GM12864 (cell line): Measurements from ENCODE around the gene LRBA.

Source experiments
- DNase-seq: peaks from one replicate; pipeline ENCODE4 v3.0.0-alpha.2; 2011; ENCODE audit warnings: low read depth
- H3K4me3 ChIP-seq: 2 replicates; pipeline ENCODE4 v1.5.1; 2011; ENCODE audit warnings: mild to moderate bottlenecking, low read depth, low read length, control low read depth
- TF ChIP-seq, protein P1 (sequence below): IDR thresholded peaks from 2 replicates; pipeline ENCODE4 v1.5.1; 2011; ENCODE audit warnings: low read depth, mild to moderate bottlenecking, moderate library complexity, low read length, control low read depth, inconsistent platforms; ENCODE audit errors: missing control alignments

Gene LRBA

GRCh38 chr4:150948074-150948473 is 67.0 kb downstream of the LRBA start:
- DNase-seq: no peak
- TF ChIP-seq, protein P1, sequence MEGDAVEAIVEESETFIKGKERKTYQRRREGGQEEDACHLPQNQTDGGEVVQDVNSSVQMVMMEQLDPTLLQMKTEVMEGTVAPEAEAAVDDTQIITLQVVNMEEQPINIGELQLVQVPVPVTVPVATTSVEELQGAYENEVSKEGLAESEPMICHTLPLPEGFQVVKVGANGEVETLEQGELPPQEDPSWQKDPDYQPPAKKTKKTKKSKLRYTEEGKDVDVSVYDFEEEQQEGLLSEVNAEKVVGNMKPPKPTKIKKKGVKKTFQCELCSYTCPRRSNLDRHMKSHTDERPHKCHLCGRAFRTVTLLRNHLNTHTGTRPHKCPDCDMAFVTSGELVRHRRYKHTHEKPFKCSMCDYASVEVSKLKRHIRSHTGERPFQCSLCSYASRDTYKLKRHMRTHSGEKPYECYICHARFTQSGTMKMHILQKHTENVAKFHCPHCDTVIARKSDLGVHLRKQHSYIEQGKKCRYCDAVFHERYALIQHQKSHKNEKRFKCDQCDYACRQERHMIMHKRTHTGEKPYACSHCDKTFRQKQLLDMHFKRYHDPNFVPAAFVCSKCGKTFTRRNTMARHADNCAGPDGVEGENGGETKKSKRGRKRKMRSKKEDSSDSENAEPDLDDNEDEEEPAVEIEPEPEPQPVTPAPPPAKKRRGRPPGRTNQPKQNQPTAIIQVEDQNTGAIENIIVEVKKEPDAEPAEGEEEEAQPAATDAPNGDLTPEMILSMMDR: no peak
- H3K4me3 ChIP-seq: no peak overlapping the region

DNA sequence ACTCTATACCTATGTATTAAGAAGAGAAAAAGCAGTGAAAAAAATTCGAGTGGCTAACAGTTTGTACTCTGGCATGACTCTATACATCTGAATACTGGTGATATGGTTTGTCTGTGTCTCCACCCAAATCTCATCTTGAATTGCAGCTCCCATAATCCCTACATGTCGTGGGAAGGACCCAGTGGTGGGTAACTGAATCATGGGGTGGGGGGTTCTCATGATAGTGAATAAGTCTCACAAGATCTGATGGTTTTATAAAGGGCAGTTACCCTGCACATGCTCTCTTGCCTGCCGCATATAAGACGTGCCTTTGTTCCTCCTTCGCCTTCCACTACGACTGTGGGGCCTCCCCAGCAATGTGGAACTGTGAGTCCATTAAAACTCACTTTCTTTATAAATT is 70.4 kb downstream of the LRBA start:
- H3K4me3 ChIP-seq: no peak overlapping the region
- DNase-seq: no peak

GRCh38 chr4:150943818-150944217 is 71.3 kb downstream of the LRBA start:
- no peak for DNase-seq
- TF ChIP-seq, protein P1: no peak

More for the DNA sequence above, 70.4 kb downstream of the LRBA start:
- TF ChIP-seq, protein P1: no peak

DNA sequence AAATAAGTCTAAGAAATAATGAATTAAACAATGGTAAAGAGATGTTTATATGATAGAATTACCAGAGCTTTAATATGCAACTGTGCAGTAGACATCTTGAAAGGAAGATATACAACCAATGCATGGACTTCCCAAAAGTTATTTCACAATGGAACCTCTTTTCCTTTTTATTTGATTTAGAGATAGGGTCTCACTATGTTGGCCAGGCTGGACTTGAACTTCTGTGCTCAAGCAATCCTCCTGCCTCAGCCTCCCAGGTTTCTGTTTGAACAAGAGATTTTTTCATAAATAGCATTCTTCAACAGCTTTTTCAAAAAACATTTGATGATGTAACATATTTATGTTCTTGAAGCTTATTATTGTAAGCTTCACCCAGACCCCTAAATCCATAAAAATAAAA is 72.0 kb downstream of the LRBA start:
- no peak overlapping the region for H3K4me3 ChIP-seq
- no peak for DNase-seq

More at GRCh38 chr4:150943818-150944217, 71.3 kb downstream of the LRBA start:
- H3K4me3 ChIP-seq: no peak overlapping the region

DNA sequence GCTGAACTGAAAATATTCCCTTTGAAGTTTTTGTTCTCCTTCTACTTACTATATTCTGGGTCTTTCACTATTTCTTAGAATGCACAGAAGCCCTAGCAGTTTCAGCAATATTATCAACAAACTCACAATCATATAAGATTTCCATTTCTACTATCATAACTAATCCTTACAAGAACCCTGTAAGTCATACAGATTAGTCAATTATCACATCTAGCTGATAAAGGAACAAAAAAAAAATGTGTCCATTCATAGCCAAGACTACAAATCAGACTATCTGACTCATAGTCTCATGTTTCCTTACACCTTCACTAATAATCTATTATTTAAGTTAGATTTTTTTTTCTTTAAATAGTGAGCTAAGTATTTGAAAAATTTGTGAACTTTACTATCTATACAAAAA is 72.5 kb downstream of the LRBA start:
- H3K4me3 ChIP-seq: no peak overlapping the region
- TF ChIP-seq, protein P1: no peak
- DNase-seq: no peak

More for the DNA sequence above, 72.0 kb downstream of the LRBA start:
- TF ChIP-seq, protein P1: no peak

DNA sequence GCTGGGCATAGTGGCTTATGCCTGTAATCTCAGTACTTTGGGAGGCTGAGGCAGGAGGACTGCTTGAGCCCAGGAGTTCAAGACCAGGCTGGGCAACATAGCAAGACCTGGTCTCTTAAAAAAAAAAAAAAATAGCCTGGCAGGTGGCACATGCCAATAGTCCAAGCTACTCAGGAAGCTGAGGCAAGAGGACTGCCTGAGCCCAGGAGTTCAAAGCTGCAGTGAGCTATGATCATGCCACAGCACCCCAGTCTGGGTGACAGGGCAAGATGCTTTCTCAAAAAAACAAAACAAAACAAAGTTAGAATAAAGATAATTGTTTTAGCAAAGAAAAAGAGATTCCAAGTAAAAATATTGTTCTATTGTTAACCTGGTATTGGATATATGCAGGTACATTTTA is 75.0 kb downstream of the LRBA start:
- no peak overlapping the region for H3K4me3 ChIP-seq
- no peak for DNase-seq
- TF ChIP-seq, protein P1: no peak

DNA sequence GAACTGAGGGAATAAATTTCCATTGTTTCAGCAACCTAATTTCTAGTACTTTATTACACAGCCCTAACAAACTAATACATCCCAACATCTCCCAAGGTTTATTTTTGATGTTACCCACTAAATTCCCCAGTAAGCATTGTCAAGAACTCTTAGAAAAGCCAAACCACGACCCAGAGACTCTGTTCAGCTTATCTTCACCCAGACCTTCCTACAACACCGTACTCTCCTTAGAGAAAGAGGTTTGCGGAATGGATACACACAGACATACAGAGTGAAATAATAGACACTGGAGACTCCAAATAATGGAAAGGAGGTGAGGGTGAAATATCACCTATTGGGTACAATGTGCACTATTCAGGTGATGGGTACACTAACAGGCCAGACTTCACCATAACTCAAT is 75.6 kb downstream of the LRBA start:
- DNase-seq: no peak
- TF ChIP-seq, protein P1: no peak
- H3K4me3 ChIP-seq: no peak overlapping the region
